OCI-LY1 (cell line): ENCODE results near the gene CCR3.

Source experiments
- H2AFZ ChIP-seq: fragments of 200-600 bp; sonication (generic), shearing (Covaris generic); 2 replicates; pipeline ENCODE4 v1.6.0; 2014; ENCODE audit warnings: antibody characterized with exemption, mild to moderate bottlenecking, low read length
- H3F3A ChIP-seq: fragments of 200-600 bp; sonication (generic), shearing (Covaris generic); 2 replicates; pipeline ENCODE4 v1.6.0; 2014; ENCODE audit warnings: mild to moderate bottlenecking, antibody characterized with exemption, low read length, moderate library complexity; ENCODE audit not compliant: insufficient read depth
- H3K27ac ChIP-seq: fragments of 200-600 bp; sonication (generic); 2 replicates; pipeline ENCODE4 v1.5.1; 2014; ENCODE audit warnings: low read length, mixed run types, mild to moderate bottlenecking, low read depth; ENCODE audit not compliant: poor library complexity, severe bottlenecking
- H3K27me3 ChIP-seq: fragments of 200-600 bp; sonication (generic); 2 replicates; pipeline ENCODE4 v1.6.0; 2014; ENCODE audit warnings: antibody characterized with exemption, mild to moderate bottlenecking, low read length, moderate library complexity; ENCODE audit not compliant: insufficient read depth
- H3K36me3 ChIP-seq: fragments of 200-600 bp; sonication (generic); 2 replicates; pipeline ENCODE4 v1.6.1; 2014; ENCODE audit warnings: mild to moderate bottlenecking, antibody characterized with exemption, low read length, moderate library complexity, mixed read lengths; ENCODE audit not compliant: insufficient read depth
- H3K4me1 ChIP-seq: fragments of 200-600 bp; sonication (generic); 2 replicates; pipeline ENCODE4 v1.5.1; 2014; ENCODE audit warnings: mild to moderate bottlenecking, low read length, moderate library complexity; ENCODE audit not compliant: insufficient read depth, severe bottlenecking
- H3K4me2 ChIP-seq: fragments of 200-600 bp; sonication (generic), shearing (Covaris generic); 2 replicates; pipeline ENCODE4 v1.6.1; 2014; ENCODE audit warnings: low read length
- H3K4me3 ChIP-seq: fragments of 200-600 bp; sonication (generic); 2 replicates; pipeline ENCODE4 v1.5.1; 2014; ENCODE audit warnings: low read length, low read depth, mild to moderate bottlenecking, mixed read lengths; ENCODE audit not compliant: poor library complexity, severe bottlenecking
- H3K79me2 ChIP-seq: fragments of 200-600 bp; shearing (Covaris generic); 2 replicates; pipeline ENCODE4 v1.6.1; 2016; ENCODE audit warnings: mixed run types, low read length, mixed read lengths; ENCODE audit not compliant: insufficient read depth
- H3K9ac ChIP-seq: fragments of 200-600 bp; sonication (generic), shearing (Covaris generic); 2 replicates; pipeline ENCODE4 v1.6.1; 2014; ENCODE audit warnings: mild to moderate bottlenecking, low read length, mixed read lengths
- H3K9me2 ChIP-seq: fragments of 200-600 bp; sonication (generic), shearing (Covaris generic); 2 replicates; pipeline ENCODE4 v1.6.1; 2014; ENCODE audit warnings: low read depth, mild to moderate bottlenecking, low read length, mixed read lengths
- H3K9me3 ChIP-seq: fragments of 200-600 bp; shearing (Covaris generic); 2 replicates; pipeline ENCODE4 v1.6.1; 2014; ENCODE audit warnings: low read length, mixed read lengths
- H4K20me1 ChIP-seq: fragments of 200-600 bp; sonication (generic), shearing (Covaris generic); 2 replicates; pipeline ENCODE4 v1.6.0; 2016; ENCODE audit warnings: mild to moderate bottlenecking, low read length; ENCODE audit not compliant: insufficient read depth
- EZH2 ChIP-seq: fragments of 200-600 bp; sonication (generic), shearing (Covaris generic); IDR thresholded peaks from 2 replicates; pipeline ENCODE4 v1.8.0; 2017; ENCODE audit warnings: borderline replicate concordance, mixed run types, mild to moderate bottlenecking, antibody characterized with exemption, low read length, moderate library complexity, mixed read lengths
- TF ChIP-seq, protein P1 (sequence below): fragments of 200-600 bp; sonication (generic), shearing (Covaris generic); IDR thresholded peaks from 2 replicates; pipeline ENCODE4 v1.5.1; 2017; ENCODE audit warnings: mild to moderate bottlenecking, antibody characterized with exemption, low read length, moderate library complexity, mixed read lengths

The CCR3 gene

DNA sequence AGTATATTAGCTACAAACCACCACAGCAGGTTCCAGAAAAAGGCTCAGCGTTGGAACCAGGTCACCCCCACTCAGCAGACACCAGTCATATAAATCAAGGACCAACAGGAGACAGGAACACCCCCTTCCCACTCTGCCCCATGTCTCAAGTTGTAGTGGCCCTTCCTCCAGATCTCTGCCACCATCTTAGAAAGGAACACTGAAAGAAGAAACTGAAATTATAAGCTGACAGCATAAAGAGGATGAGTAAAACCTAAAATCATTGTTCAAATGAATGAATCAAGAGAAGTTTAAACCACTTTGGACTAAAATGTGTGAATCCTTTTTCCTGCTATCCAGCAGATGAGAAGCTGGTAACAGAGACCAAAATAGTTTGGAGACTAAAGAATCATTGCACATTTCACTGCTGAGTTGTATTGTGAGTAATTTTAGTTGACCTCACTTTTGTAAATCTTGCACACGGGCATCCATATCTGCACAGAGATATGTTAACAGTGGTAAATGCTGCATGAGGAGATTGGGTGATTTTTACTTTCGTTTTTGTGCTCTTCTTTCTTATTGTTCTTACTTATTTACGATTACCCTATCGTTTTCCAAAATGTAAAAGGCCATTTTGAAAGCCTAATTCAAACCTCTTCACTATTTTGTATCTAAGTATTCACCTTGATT is 19.8 kb downstream of the CCR3 start:
- Histone ChIP-seq H3K4me2 (no peak overlapping the region), H3F3A (no peaks in the 10 kb centered on the region), H3K4me1 (no peaks in the 10 kb centered on the region), H3K27ac (no peak overlapping the region), H3K9me2 (no peaks in the 10 kb centered on the region), H3K36me3 (no peaks in the 10 kb centered on the region), H3K4me3 (no peak overlapping the region), H3K9me3 (no peaks in the 10 kb centered on the region), H3K79me2 (no peaks in the 10 kb centered on the region), H2AFZ (no peak overlapping the region), H3K27me3 (no peaks in the 10 kb centered on the region), H4K20me1 (no peaks in the 10 kb centered on the region), H3K9ac (no peak overlapping the region)
- TF ChIP-seq, protein P1, sequence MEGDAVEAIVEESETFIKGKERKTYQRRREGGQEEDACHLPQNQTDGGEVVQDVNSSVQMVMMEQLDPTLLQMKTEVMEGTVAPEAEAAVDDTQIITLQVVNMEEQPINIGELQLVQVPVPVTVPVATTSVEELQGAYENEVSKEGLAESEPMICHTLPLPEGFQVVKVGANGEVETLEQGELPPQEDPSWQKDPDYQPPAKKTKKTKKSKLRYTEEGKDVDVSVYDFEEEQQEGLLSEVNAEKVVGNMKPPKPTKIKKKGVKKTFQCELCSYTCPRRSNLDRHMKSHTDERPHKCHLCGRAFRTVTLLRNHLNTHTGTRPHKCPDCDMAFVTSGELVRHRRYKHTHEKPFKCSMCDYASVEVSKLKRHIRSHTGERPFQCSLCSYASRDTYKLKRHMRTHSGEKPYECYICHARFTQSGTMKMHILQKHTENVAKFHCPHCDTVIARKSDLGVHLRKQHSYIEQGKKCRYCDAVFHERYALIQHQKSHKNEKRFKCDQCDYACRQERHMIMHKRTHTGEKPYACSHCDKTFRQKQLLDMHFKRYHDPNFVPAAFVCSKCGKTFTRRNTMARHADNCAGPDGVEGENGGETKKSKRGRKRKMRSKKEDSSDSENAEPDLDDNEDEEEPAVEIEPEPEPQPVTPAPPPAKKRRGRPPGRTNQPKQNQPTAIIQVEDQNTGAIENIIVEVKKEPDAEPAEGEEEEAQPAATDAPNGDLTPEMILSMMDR, result no peak
- no peak for TF ChIP-seq EZH2

DNA sequence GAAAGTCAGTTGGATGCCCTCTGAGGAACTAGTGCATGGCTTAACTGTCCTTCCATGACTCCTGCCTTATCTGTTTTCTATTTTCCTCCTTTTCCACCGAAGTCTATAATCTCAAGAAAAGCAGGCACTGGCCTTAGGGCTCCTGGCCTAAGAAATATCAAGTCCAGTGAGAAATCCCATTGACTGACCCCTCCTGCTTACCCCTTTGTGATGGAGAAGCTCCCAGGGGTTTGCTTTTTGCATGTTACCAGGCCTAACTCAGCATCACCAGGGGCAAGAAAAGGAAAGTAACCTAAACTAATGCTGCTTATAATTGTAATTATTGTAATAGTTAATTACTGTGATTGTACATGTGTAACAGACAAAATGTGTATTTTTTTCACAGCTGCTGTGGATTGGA is 21.7 kb downstream of the CCR3 start:
- H3K79me2 ChIP-seq, result no peaks in the 10 kb centered on the region
- H3K9me2 ChIP-seq, result no peaks in the 10 kb centered on the region
- no peaks in the 10 kb centered on the region for H3F3A ChIP-seq
- no peaks in the 10 kb centered on the region for H4K20me1 ChIP-seq
- no peak overlapping the region for H3K9ac ChIP-seq
- TF ChIP-seq, protein P1, result no peak
- TF ChIP-seq EZH2, result no peak
- no peaks in the 10 kb centered on the region for H3K4me1 ChIP-seq
- no peak overlapping the region for H3K4me3 ChIP-seq
- H3K27ac ChIP-seq, result no peak overlapping the region
- no peak overlapping the region for H3K4me2 ChIP-seq
- no peaks in the 10 kb centered on the region for H3K36me3 ChIP-seq
- H3K27me3 ChIP-seq, result no peaks in the 10 kb centered on the region
- H3K9me3 ChIP-seq, result no peaks in the 10 kb centered on the region
- no peak overlapping the region for H2AFZ ChIP-seq

DNA sequence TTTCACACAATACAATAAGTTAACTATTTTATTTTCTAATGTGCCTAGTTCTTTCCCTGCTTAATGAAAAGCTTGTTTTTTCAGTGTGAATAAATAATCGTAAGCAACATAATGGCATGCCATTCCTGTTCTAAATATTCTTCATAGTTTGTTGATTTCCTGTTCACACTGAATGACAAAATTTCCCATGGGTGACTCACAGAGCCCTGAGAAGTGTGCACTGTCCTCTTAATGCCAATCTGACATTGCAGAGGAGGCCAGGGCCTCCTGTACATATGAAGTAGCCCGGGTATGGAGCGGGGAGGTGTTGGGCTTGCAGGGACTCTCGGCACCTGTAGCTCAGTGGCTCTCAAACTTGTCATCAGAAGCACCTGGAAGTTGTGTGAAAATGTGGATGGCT is 24.3 kb downstream of the CCR3 start:
- no peak overlapping the region for H3K9ac ChIP-seq
- H3K9me2 ChIP-seq, result no peaks in the 10 kb centered on the region
- H3K4me1 ChIP-seq, result no peaks in the 10 kb centered on the region
- TF ChIP-seq, protein P1, result no peak
- no peak for TF ChIP-seq EZH2
- no peak overlapping the region for H2AFZ ChIP-seq
- no peak overlapping the region for H3K4me2 ChIP-seq
- no peaks in the 10 kb centered on the region for H3F3A ChIP-seq
- no peaks in the 10 kb centered on the region for H3K27me3 ChIP-seq
- no peaks in the 10 kb centered on the region for H3K36me3 ChIP-seq
- H3K9me3 ChIP-seq, result no peaks in the 10 kb centered on the region
- H3K4me3 ChIP-seq, result no peak overlapping the region
- no peaks in the 10 kb centered on the region for H3K79me2 ChIP-seq
- H4K20me1 ChIP-seq, result no peaks in the 10 kb centered on the region
- no peak overlapping the region for H3K27ac ChIP-seq
